Subcutaneous abdominal adipose tissue (tissue), 5 donors: ENCODE data around the gene TMEM204.

Experiments
- H3K27ac ChIP-seq: one replicate; pipeline ENCODE4 v1.7.0; 2013; ENCODE audit warnings: low read depth, mild to moderate bottlenecking, inconsistent platforms, low read length, moderate library complexity
- H3K27me3 ChIP-seq, 5 donors: one replicate each; pipeline ENCODE4 v1.7.0; 2013; ENCODE audit warnings: low read length in 5 of 5, inconsistent platforms in 1 of 5; ENCODE audit not compliant: control insufficient read depth in 5 of 5, insufficient read depth in 4 of 5
- H3K36me3 ChIP-seq, 5 donors: one replicate each; pipeline ENCODE4 v1.7.0; 2013; ENCODE audit warnings: low read length in 5 of 5; ENCODE audit not compliant: control insufficient read depth in 5 of 5, insufficient read depth in 5 of 5
- H3K4me1 ChIP-seq, 5 donors: one replicate each; pipeline ENCODE4 v1.7.0; 2013; ENCODE audit warnings: low read length in 5 of 5, mild to moderate bottlenecking in 3 of 5, moderate library complexity in 1 of 5; ENCODE audit not compliant: control insufficient read depth in 5 of 5, insufficient read depth in 5 of 5
- H3K4me3 ChIP-seq, 5 donors: one replicate each; pipeline ENCODE4 v1.7.0; 2013; ENCODE audit warnings: low read length in 5 of 5, low read depth in 1 of 5
- H3K9ac ChIP-seq, 5 donors: one replicate each; pipeline ENCODE4 v1.7.0; 2013; ENCODE audit warnings: low read length in 5 of 5, mild to moderate bottlenecking in 4 of 5, moderate library complexity in 3 of 5
- H3K9me3 ChIP-seq, 5 donors: one replicate each; pipeline ENCODE4 v1.7.0; 2013; ENCODE audit warnings: low read length in 5 of 5; ENCODE audit not compliant: control insufficient read depth in 5 of 5
- donor health status: healthy.
- donor health status: healthy.
- donor health status: healthy.
- donor health status: healthy.
- donor health status: healthy.

Gene TMEM204

DNA sequence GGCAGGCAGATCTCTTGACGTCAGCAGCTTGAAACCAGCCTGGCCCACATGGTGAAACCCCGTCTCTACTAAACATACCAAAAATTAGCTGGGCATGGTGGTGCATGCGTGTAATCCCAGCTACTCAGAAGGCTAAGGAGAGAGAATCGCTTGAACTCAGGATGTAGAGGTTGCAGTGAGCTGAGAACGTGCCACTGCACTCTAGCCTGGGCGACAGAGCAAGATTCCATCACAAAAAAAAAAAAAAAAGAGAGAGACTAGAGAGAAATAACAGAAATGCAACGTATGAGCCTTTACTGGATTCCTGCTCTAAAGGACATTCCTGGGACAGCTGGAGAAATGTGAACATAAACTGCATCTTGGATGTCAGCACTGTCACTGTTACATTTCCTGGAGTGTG lies 67.6 kb downstream of the TMEM204 start:
- Histone ChIP-seq H3K9me3 (no peaks in the 10 kb centered on the region), H3K27me3 (no peaks in the 10 kb centered on the region), H3K27ac (no peak overlapping the region), H3K36me3 (peaks cover 0 to 34% (median 19%) of the 10 kb centered on the region in 5 donors), H3K4me3 (no peak overlapping the region), H3K9ac (no peak overlapping the region), H3K4me1 (no peaks in the 10 kb centered on the region)

DNA sequence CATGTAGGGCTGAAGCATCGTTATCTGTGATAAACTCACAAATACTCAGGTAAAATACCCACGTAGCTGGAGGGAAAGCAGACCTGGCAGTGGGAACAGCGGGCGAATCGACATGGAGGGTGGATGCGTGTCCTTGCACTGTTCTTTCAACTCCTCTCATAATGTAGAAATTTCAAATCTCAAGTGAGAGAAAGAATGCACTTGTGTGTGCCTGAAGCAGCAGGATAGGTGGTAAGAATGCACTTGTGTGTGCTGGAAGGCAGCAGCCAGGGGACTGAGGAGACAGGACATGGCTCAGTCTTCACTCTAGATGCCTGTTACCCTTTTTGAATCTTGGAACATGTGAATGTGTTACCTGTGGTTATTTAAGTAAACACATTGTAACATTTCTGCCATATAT lies 68.0 kb downstream of the TMEM204 start:
- Histone ChIP-seq H3K36me3 (peaks cover 0 to 37% (median 22%) of the 10 kb centered on the region in 5 donors), H3K4me1 (no peaks in the 10 kb centered on the region), H3K27ac (no peak overlapping the region), H3K9ac (no peak overlapping the region), H3K27me3 (no peaks in the 10 kb centered on the region), H3K9me3 (no peaks in the 10 kb centered on the region), H3K4me3 (no peak overlapping the region)

DNA sequence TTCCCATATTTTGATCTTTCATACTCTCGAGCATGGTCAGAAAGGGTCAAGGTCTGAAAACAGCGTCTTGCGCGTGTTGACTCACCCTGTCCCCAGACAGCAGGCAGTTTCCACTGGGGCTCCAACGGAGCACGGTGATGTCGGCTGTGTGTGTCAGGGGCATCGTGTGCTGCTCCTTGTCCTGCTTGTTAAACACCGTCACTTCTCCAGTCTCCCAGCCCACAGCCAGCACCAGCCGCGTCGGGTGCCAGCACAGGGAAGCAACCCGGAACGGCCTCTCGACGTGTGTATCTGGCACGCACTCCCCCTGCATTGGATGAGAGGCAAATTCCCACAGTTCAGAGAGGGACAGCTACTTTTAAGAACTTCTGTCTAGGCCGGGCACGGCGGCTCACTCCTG lies 68.8 kb downstream of the TMEM204 start:
- Histone ChIP-seq H3K4me3 (no peak overlapping the region), H3K9me3 (no peaks in the 10 kb centered on the region), H3K9ac (no peak overlapping the region), H3K27me3 (no peaks in the 10 kb centered on the region), H3K4me1 (no peaks in the 10 kb centered on the region), H3K36me3 (peaks cover 0 to 36% (median 24%) of the 10 kb centered on the region in 5 donors), H3K27ac (no peak overlapping the region)
